ENCODE measurements around the gene DENND1A. TPM values are rescaled to one million over a fixed set of nuclear protein-coding genes. Genes with fewer than 3 reads are reported as not detected.

The DENND1A gene
- total RNA-seq, 1 experiment from 2014 or later: 42.5 TPM

DNA sequence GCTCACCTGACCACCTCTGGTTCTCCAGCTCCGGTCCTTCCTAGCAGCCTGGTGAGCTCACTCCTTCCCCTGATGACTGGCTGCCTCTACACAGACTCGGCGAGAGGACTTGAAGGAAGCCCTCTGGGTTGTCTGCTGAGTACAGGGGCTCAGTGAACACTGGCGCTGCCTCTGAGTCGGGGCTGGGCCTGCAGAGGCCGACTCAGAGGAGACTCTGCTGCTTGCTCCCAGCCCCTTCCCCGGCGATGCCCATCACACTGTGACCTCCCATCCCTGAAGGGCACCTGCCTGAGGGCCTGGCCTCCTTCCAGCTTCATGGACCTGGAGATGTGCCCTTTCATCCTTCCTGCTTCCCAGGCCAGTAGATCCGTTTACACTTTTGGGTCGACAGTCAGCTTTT, 551.9 kb downstream of the DENND1A start:
- Mint-ChIP-seq H3K27ac (ENCODE audit: low read depth, unreplicated experiment) (no peak overlapping the region), H3K9me3 (ENCODE audit: unreplicated experiment) (no peaks in the 10 kb centered on the region), H3K4me3 (ENCODE audit: unreplicated experiment) (no peak overlapping the region), H3K27me3 (ENCODE audit: insufficient read depth, unreplicated experiment) (peaks cover 13% of the 10 kb centered on the region), H3K36me3 (ENCODE audit: insufficient read depth, unreplicated experiment) (no peaks in the 10 kb centered on the region), H3K4me1 (ENCODE audit: insufficient read depth, unreplicated experiment) (no peaks in the 10 kb centered on the region)
- TF ChIP-seq, protein P1, sequence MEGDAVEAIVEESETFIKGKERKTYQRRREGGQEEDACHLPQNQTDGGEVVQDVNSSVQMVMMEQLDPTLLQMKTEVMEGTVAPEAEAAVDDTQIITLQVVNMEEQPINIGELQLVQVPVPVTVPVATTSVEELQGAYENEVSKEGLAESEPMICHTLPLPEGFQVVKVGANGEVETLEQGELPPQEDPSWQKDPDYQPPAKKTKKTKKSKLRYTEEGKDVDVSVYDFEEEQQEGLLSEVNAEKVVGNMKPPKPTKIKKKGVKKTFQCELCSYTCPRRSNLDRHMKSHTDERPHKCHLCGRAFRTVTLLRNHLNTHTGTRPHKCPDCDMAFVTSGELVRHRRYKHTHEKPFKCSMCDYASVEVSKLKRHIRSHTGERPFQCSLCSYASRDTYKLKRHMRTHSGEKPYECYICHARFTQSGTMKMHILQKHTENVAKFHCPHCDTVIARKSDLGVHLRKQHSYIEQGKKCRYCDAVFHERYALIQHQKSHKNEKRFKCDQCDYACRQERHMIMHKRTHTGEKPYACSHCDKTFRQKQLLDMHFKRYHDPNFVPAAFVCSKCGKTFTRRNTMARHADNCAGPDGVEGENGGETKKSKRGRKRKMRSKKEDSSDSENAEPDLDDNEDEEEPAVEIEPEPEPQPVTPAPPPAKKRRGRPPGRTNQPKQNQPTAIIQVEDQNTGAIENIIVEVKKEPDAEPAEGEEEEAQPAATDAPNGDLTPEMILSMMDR (IDR thresholded peaks at IDR 0.05; ENCODE audit: unreplicated experiment): no peak
- no peak for DNase-seq (ENCODE audit: unreplicated experiment)
- POLR2A ChIA-PET: no interaction called here
- no TSS peak for BruUV-seq (replicated peaks)
- intact Hi-C loops (cut with micrococcal nuclease): no loop called here
- CTCF ChIA-PET: interaction anchor here (0.7 kb wide), 1 partner anchor 1147 kb away, joined by 3 read pairs; no protein-coding TSS in a partner anchor

- peaks cover 4% of the 10 kb centered on the region for H3K36me3 Mint-ChIP-seq (ENCODE audit: insufficient read depth, unreplicated experiment)
- no peaks in the 10 kb centered on the region for H3K4me1 Mint-ChIP-seq (ENCODE audit: insufficient read depth, unreplicated experiment)
- H3K4me3 Mint-ChIP-seq (ENCODE audit: unreplicated experiment): no peak overlapping the region
- no peak overlapping the region for H3K27ac Mint-ChIP-seq (ENCODE audit: low read depth, unreplicated experiment)
- POLR2A ChIA-PET: no interaction called here
- CTCF ChIA-PET: interaction anchor here (0.7 kb wide), 1 partner anchor 1148 kb away, joined by 3 read pairs; no protein-coding TSS in a partner anchor
- no peaks in the 10 kb centered on the region for H3K9me3 Mint-ChIP-seq (ENCODE audit: unreplicated experiment)
- TF ChIP-seq, protein P1 (IDR thresholded peaks at IDR 0.05; ENCODE audit: unreplicated experiment): no peak
- intact Hi-C loops (cut with micrococcal nuclease): no loop called here
- no TSS peak for BruUV-seq (replicated peaks)
- H3K27me3 Mint-ChIP-seq (ENCODE audit: insufficient read depth, unreplicated experiment): peaks cover 18% of the 10 kb centered on the region
- DNase-seq (ENCODE audit: unreplicated experiment): no peak
Measured at GRCh38 chr9:123377211-123377971, 552.5 kb downstream of the DENND1A start.

- BruUV-seq (replicated peaks): no TSS peak
- DNase-seq (ENCODE audit: unreplicated experiment): no peak
- Mint-ChIP-seq H3K27me3 (ENCODE audit: insufficient read depth, unreplicated experiment) (peaks cover 27% of the 10 kb centered on the region), H3K4me3 (ENCODE audit: unreplicated experiment) (no peak overlapping the region), H3K36me3 (ENCODE audit: insufficient read depth, unreplicated experiment) (peaks cover 8% of the 10 kb centered on the region), H3K9me3 (ENCODE audit: unreplicated experiment) (no peaks in the 10 kb centered on the region), H3K27ac (ENCODE audit: low read depth, unreplicated experiment) (no peak overlapping the region), H3K4me1 (ENCODE audit: insufficient read depth, unreplicated experiment) (no peaks in the 10 kb centered on the region)
- ChIA-PET CTCF (no interaction called here), POLR2A (no interaction called here)
- TF ChIP-seq, protein P1 (IDR thresholded peaks at IDR 0.05; ENCODE audit: unreplicated experiment): no peak
- intact Hi-C loops (cut with micrococcal nuclease): no loop called here
Measured at GRCh38 chr9:123376218-123377071, 553.5 kb downstream of the DENND1A start.

DNA sequence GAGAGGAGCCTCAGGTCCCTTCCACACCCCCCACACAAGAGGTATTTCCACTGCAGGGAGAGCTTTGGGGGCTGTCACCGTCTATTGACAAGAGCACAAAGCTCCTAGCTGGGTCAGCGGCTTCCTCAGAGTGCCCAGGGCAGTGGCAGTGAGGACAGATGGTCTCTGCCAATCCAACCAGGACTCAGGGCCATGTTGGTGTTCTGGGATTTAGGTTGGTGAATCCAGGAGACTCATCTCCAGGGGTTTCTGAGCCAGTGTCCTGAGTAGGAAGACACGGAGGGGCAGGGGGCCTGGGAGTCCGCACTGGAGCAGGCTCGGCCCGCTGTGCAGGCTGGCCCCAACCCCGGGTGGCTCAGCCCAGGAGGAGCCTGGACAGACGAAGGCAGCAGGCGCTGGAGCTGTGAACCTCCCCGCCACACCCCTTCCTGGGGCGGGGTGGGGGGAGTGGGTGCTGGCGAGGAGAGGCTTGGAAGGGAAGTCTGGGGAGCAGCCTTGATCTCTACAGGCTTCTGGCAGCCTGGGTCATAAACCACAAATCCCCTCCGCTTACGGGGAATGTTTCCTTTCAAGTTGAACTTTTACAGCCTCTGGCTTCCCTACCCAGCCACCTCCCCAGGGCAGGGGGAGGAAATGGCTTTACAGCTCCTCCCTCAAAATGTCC, 554.3 kb downstream of the DENND1A start:
- Mint-ChIP-seq H3K9me3 (ENCODE audit: unreplicated experiment) (no peaks in the 10 kb centered on the region), H3K4me1 (ENCODE audit: insufficient read depth, unreplicated experiment) (no peaks in the 10 kb centered on the region), H3K36me3 (ENCODE audit: insufficient read depth, unreplicated experiment) (peaks cover 8% of the 10 kb centered on the region), H3K27me3 (ENCODE audit: insufficient read depth, unreplicated experiment) (peaks cover 27% of the 10 kb centered on the region), H3K27ac (ENCODE audit: low read depth, unreplicated experiment) (no peak overlapping the region), H3K4me3 (ENCODE audit: unreplicated experiment) (no peak overlapping the region)
- no peak for DNase-seq (ENCODE audit: unreplicated experiment)
- ChIA-PET POLR2A (no interaction called here), CTCF (no interaction called here)
- no TSS peak for BruUV-seq (replicated peaks)
- intact Hi-C loops (cut with micrococcal nuclease): no loop called here
- TF ChIP-seq, protein P1 (IDR thresholded peaks at IDR 0.05; ENCODE audit: unreplicated experiment): no peak
